ENCODE results near the gene TSPAN15. TPM values are rescaled to one million over a fixed set of nuclear protein-coding genes. Genes with fewer than 3 reads are reported as not detected.

The TSPAN15 gene
- total RNA-seq (1.8 and 2.6 TPM in 2 replicates), polyA plus RNA-seq (0.56 TPM in 1 of 2 replicates, not detected in the other), polyA minus RNA-seq (ENCODE audit: low replicate concordance) (not detected in 2 replicates)
- 0.20 and 0.35 TPM in 2 replicates for polyA plus RNA-seq (2012)

DNA sequence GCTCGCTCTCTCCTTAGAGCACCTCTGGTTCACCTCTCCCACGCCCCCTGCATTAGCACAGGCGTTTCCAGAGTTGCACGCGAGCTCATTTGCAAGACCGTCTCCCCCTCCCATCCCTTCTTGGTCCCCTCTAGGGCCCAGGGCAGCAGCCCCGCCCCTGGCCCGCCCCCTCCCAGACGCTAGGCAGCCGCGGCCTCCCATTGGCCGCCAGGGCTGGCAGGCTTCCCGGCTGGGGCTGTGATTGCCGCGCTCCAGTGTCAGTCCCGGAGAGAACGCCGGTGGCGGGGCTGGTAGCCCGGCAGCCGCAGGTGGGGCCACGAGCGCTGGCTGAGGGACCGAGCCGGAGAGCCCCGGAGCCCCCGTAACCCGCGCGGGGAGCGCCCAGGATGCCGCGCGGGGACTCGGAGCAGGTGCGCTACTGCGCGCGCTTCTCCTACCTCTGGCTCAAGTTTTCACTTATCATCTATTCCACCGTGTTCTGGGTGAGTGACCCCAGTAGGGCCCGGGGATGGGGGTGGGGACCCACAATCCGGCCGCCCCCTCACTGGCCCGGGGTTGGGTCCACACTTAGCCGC lies at the start of gene TSPAN15:
Gene TSPAN15 (plus strand): TSS at position 257 of the 575 bp plus-strand sequence. CDS start 130 bp downstream, at position 387.
- Histone ChIP-seq H2AFZ (ENCODE audit: low read length) (no peak within 1 kb of the TSS), H3K4me2 (ENCODE audit: extremely low read depth, insufficient read depth, low read length) (peak within 1 kb of the TSS; percentile 75), H3K79me2 (ENCODE audit: control insufficient read depth, insufficient read depth, low read length) (no peaks in the 10 kb centered on the region), H3K36me3 (ENCODE audit: control insufficient read depth, insufficient read depth, low read length) (no peaks in the 10 kb centered on the region), H3K27me3 (ENCODE audit: control insufficient read depth, insufficient read depth, low read length) (peaks cover 13% of the 10 kb centered on the region), H3K9me3 (ENCODE audit: control insufficient read depth, insufficient read depth, low read depth, low read length) (no peaks in the 10 kb centered on the region), H3K27ac (ENCODE audit: insufficient read depth, low read length) (no peak within 1 kb of the TSS), H4K20me1 (ENCODE audit: control insufficient read depth, extremely low read depth, insufficient read depth, low read length) (no peaks in the 10 kb centered on the region), H3K4me1 (ENCODE audit: control insufficient read depth, extremely low read depth, insufficient read depth, low read length) (no peaks in the 10 kb centered on the region), H3K4me3 (replicated peaks in 1 of 4; ENCODE audit: control extremely low read depth in 1 of 4, insufficient read depth in 1 of 4, low read depth in 3 of 4, low read length in 4 of 4) (peak within 1 kb of the TSS; percentile 33 to 53 (median 35)), H3K9ac (ENCODE audit: insufficient read depth, low read length) (no peak within 1 kb of the TSS)
- peak; percentile 53 to 72 for DNase-seq (ENCODE audit: low read depth in 2 of 2)
- TF ChIP-seq CTCF (conservative IDR thresholded peaks at IDR 0.05 in 1 of 2, IDR thresholded peaks at IDR 0.05 in 1 of 2; ENCODE audit: low read depth in 1 of 2, low read length in 2 of 2) (no peak), EZH2 (IDR thresholded peaks at IDR 0.05; ENCODE audit: low read length, missing control alignments) (no peak)

DNA sequence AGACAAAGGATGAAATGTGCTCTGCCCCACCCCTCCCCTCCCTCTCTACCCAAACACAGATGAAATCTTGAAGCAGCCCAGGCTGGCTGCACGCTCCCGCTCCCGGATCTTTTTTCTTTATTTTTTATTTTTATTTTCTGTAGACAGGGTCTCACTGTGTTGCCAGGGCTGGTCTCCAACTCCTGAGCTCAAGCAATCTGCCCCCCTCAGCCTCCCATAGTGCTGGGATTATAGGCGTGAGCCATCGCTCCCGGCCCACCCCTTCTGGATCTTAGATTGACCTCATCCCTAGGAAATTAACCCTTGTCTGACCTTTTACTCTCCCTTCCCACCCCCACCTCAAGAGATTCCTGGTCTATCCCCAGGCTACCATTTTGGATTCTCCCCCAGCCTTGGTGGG lies 48.9 kb upstream of the TSPAN15 start:
- no peaks in the 10 kb centered on the region for H3K27me3 ChIP-seq (ENCODE audit: control insufficient read depth, insufficient read depth, low read length)
- H3K9me3 ChIP-seq (ENCODE audit: control insufficient read depth, insufficient read depth, low read depth, low read length) = no peaks in the 10 kb centered on the region
- peaks cover 14% of the 10 kb centered on the region for H3K4me1 ChIP-seq (ENCODE audit: control insufficient read depth, extremely low read depth, insufficient read depth, low read length)
- H3K4me3 ChIP-seq (replicated peaks in 1 of 4; ENCODE audit: control extremely low read depth in 1 of 4, insufficient read depth in 1 of 4, low read depth in 3 of 4, low read length in 4 of 4) = no peak overlapping the region
- no peaks in the 10 kb centered on the region for H3K79me2 ChIP-seq (ENCODE audit: control insufficient read depth, insufficient read depth, low read length)
- no peak overlapping the region for H3K9ac ChIP-seq (ENCODE audit: insufficient read depth, low read length)
- no peaks in the 10 kb centered on the region for H4K20me1 ChIP-seq (ENCODE audit: control insufficient read depth, extremely low read depth, insufficient read depth, low read length)
- DNase-seq (ENCODE audit: low read depth in 2 of 2) = no peak
- no peak for TF ChIP-seq CTCF (conservative IDR thresholded peaks at IDR 0.05 in 1 of 2, IDR thresholded peaks at IDR 0.05 in 1 of 2; ENCODE audit: low read depth in 1 of 2, low read length in 2 of 2)
- TF ChIP-seq EZH2 (IDR thresholded peaks at IDR 0.05; ENCODE audit: low read length, missing control alignments) = no peak
- H2AFZ ChIP-seq (ENCODE audit: low read length) = no peak overlapping the region
- no peak overlapping the region for H3K27ac ChIP-seq (ENCODE audit: insufficient read depth, low read length)
- H3K4me2 ChIP-seq (ENCODE audit: extremely low read depth, insufficient read depth, low read length) = no peak overlapping the region
- peaks cover 16% of the 10 kb centered on the region for H3K36me3 ChIP-seq (ENCODE audit: control insufficient read depth, insufficient read depth, low read length)

DNA sequence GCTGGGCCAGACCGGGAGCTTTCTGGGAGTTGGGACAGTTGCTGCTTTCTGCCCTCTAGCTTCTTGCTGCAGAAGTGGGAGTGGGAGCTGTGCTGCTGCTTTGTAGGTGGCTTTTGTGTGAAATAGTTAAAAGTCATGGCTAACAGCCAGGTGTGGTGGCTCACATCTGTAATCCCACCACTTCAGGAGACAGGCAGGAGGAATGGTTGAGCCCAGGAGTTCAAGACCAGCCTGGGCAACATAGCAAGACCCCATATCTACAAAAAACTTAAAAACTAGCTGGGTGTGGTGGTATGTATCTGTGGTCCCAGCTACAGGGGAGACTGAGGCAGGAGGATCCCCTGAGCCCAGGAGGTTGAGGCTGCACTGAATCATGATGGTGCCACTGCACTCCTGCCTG lies 48.2 kb upstream of the TSPAN15 start:
- no peaks in the 10 kb centered on the region for H4K20me1 ChIP-seq (ENCODE audit: control insufficient read depth, extremely low read depth, insufficient read depth, low read length)
- no peaks in the 10 kb centered on the region for H3K79me2 ChIP-seq (ENCODE audit: control insufficient read depth, insufficient read depth, low read length)
- no peak overlapping the region for H3K4me2 ChIP-seq (ENCODE audit: extremely low read depth, insufficient read depth, low read length)
- no peaks in the 10 kb centered on the region for H3K27me3 ChIP-seq (ENCODE audit: control insufficient read depth, insufficient read depth, low read length)
- H3K27ac ChIP-seq (ENCODE audit: insufficient read depth, low read length) = no peak overlapping the region
- H3K36me3 ChIP-seq (ENCODE audit: control insufficient read depth, insufficient read depth, low read length) = peaks cover 16% of the 10 kb centered on the region
- no peak overlapping the region for H2AFZ ChIP-seq (ENCODE audit: low read length)
- DNase-seq (ENCODE audit: low read depth in 2 of 2) = no peak
- H3K9ac ChIP-seq (ENCODE audit: insufficient read depth, low read length) = no peak overlapping the region
- H3K4me1 ChIP-seq (ENCODE audit: control insufficient read depth, extremely low read depth, insufficient read depth, low read length) = peaks cover 17% of the 10 kb centered on the region
- TF ChIP-seq CTCF (conservative IDR thresholded peaks at IDR 0.05 in 1 of 2, IDR thresholded peaks at IDR 0.05 in 1 of 2; ENCODE audit: low read depth in 1 of 2, low read length in 2 of 2) (no peak), EZH2 (IDR thresholded peaks at IDR 0.05; ENCODE audit: low read length, missing control alignments) (no peak)
- H3K4me3 ChIP-seq (replicated peaks in 1 of 4; ENCODE audit: control extremely low read depth in 1 of 4, insufficient read depth in 1 of 4, low read depth in 3 of 4, low read length in 4 of 4) = no peak overlapping the region
- H3K9me3 ChIP-seq (ENCODE audit: control insufficient read depth, insufficient read depth, low read depth, low read length) = no peaks in the 10 kb centered on the region
